C4-2B (cell line): ENCODE measurements around the gene KCNQ1.
"Not testable (repeated sequence)": the region's sequence is repeated elsewhere in the genome, so short reads cannot be mapped to it uniquely, and the experiment has no call there.

Experiments used
- CTCF ChIP-seq: fragments of 450-650 bp; conservative IDR thresholded peaks from 2 replicates; pipeline ENCODE4 v1.5.1; 2017; ENCODE audit warnings: mild to moderate bottlenecking
- ZFX ChIP-seq: fragments of 450-650 bp; IDR thresholded peaks from 2 replicates; pipeline ENCODE4 v1.6.1; 2017

- TF ChIP-seq CTCF, ZFX: not testable (repeated sequence)
Observed at GRCh38 chr11:2639763-2640162, 195.0 kb downstream of the KCNQ1 start.
